ENCODE measurements around the gene SERP2. TPM values are rescaled to one million over a fixed set of nuclear protein-coding genes. Genes with fewer than 3 reads are reported as not detected.

SERP2 gene
- total RNA-seq, 4 donors from 2014 or later: 0.76 to 3.7 (median 1.7) TPM

DNA sequence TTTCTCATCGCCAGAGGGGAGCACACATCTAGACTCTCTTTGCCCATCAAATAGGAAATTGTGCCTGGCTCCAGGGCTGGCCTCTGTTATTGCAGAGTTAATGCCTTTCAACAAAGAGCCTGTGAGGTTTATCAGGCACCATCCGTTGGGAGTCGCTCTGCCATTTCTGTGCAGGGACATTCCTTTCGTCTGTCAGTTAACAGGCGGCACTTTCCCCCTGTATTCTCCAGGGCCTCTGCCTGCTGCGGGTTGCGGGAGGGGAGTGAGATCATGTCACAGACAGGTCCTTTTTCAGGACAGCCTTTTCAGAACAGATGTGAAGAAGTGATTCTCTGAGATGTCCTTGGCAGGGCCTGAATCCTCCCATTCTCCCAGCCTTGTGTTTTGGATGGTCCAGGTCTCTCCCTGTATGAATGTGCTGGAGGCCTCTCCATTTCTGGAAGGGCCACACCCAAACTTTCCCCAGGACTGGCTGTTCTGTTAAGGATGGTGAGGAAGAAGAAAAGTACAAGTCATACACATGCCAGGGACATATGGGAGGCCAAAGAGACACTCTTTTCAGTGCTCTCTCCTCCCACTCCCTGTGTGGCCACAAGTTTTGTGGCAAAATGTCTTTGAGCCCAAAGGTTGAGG lies 14.9 kb downstream of the SERP2 start:
- H3K4me3 ChIP-seq: no peak overlapping the region
- H3K36me3 ChIP-seq: no peaks in the 10 kb centered on the region
- no peaks in the 10 kb centered on the region for H3K27me3 ChIP-seq
- no peak for ATAC-seq
- TF ChIP-seq CTCF (IDR thresholded peaks at IDR 0.05 in 4 of 5, conservative IDR thresholded peaks at IDR 0.05 in 1 of 5): no peak
- H3K4me1 ChIP-seq: peaks cover 6% of the 10 kb centered on the region in 2 donors
- in situ Hi-C loops (cut with MboI; ENCODE audit: low sequenced_read_pairs in 4 of 4): no loop called here
- H3K9me3 ChIP-seq: no peaks in the 10 kb centered on the region
- intact Hi-C loops (cut with DNase I; ENCODE audit: low total_unique reads): no loop called here
- H3K27ac ChIP-seq: no peak overlapping the region
- no peak for DNase-seq

DNA sequence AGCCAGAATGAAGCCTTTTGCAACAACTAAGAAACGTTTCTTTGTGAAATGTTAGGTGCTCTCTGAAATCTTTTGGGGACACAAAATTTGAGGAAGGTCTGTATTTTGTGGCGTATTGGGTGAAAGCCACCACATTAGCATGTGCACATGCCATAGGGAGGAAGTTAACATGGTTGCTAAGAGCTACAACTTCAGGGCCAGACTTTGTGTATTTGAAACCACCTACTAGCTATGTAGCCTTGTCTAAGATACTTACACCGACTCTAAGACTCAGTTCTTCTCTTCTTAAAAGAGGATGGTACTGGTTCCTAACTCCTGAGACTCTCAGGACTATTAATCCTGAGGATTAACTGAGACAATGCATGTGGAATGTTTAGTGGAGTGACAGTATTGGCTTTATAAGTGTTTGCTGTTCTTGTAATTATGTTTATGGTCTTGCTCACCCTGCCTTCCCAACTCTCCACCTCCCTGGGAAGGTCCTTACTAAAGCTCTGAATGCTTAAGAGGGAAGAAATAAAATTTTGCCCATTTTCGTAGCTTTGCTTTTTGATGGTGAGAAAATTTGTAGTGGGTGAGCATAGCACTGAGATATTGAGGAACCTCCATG lies 15.5 kb downstream of the SERP2 start:
- no peak overlapping the region for H3K27ac ChIP-seq
- ATAC-seq (no peak), DNase-seq (no peak)
- in situ Hi-C loops (cut with MboI; ENCODE audit: low sequenced_read_pairs in 4 of 4) (no loop called here), intact Hi-C loops (cut with DNase I; ENCODE audit: low total_unique reads) (no loop called here)
- peaks cover 4 to 5% of the 10 kb centered on the region in 2 donors for H3K4me1 ChIP-seq
- no peak overlapping the region for H3K4me3 ChIP-seq
- no peaks in the 10 kb centered on the region for H3K9me3 ChIP-seq
- no peak for TF ChIP-seq POLR2A (IDR thresholded peaks at IDR 0.05)
- no peak for TF ChIP-seq CTCF (IDR thresholded peaks at IDR 0.05 in 4 of 5, conservative IDR thresholded peaks at IDR 0.05 in 1 of 5)
- H3K27me3 ChIP-seq: no peaks in the 10 kb centered on the region
- no peaks in the 10 kb centered on the region for H3K36me3 ChIP-seq

- Histone ChIP-seq H3K4me1 (no peaks in the 10 kb centered on the region), H3K27me3 (no peaks in the 10 kb centered on the region), H3K9me3 (no peaks in the 10 kb centered on the region), H3K27ac (no peak overlapping the region), H3K4me3 (no peak overlapping the region), H3K36me3 (no peaks in the 10 kb centered on the region)
- in situ Hi-C loops (cut with MboI; ENCODE audit: low sequenced_read_pairs in 4 of 4): no loop called here
- DNase-seq (no peak), ATAC-seq (no peak)
- TF ChIP-seq CTCF (IDR thresholded peaks at IDR 0.05 in 4 of 5, conservative IDR thresholded peaks at IDR 0.05 in 1 of 5) (no peak), POLR2A (IDR thresholded peaks at IDR 0.05) (no peak)
- intact Hi-C loops (cut with DNase I; ENCODE audit: low total_unique reads): no loop called here
Measured at GRCh38 chr13:44389876-44390275, 16.3 kb downstream of the SERP2 start.

GRCh38 chr13:44393391-44393790 lies 19.8 kb downstream of the SERP2 start:
- TF ChIP-seq CTCF (IDR thresholded peaks at IDR 0.05 in 4 of 5, conservative IDR thresholded peaks at IDR 0.05 in 1 of 5) (no peak), POLR2A (IDR thresholded peaks at IDR 0.05) (no peak)
- DNase-seq (no peak), ATAC-seq (no peak)
- in situ Hi-C loops (cut with MboI; ENCODE audit: low sequenced_read_pairs in 4 of 4) (no loop called here), intact Hi-C loops (cut with DNase I; ENCODE audit: low total_unique reads) (no loop called here)
- Histone ChIP-seq H3K9me3 (no peaks in the 10 kb centered on the region), H3K27me3 (no peaks in the 10 kb centered on the region), H3K36me3 (no peaks in the 10 kb centered on the region), H3K27ac (no peak overlapping the region), H3K4me1 (no peaks in the 10 kb centered on the region), H3K4me3 (no peak overlapping the region)

Measured in gastrocnemius medialis (tissue), 4 donors.